Activated naive CD4-positive, alpha-beta T cell treated with anti-CD3 and anti-CD28 coated beads for 36 hours (primary cell): ENCODE measurements around the gene WBP11. TPM values are rescaled to one million over a fixed set of nuclear protein-coding genes. Genes with fewer than 3 reads are reported as not detected.

Experiments
- CTCF ChIA-PET: fragments of 350-600 bp; sonication (Branson Sonifier 250); formaldehyde crosslinking; loops from one replicate; lab custom pipeline; 2021; ENCODE audit warnings: antibody characterized with exemption; lab: Charles Lee
- DNase-seq: peaks from one replicate; pipeline ENCODE4 v3.0.0-alpha.2; 2020
- H3K27ac Mint-ChIP-seq: one replicate; pipeline ENCODE4 v1.8.0; 2021; ENCODE audit warnings: mild to moderate bottlenecking, mixed read lengths
- H3K27me3 Mint-ChIP-seq: one replicate; pipeline ENCODE4 v1.8.0; 2021; ENCODE audit warnings: low read depth, mixed read lengths
- H3K36me3 Mint-ChIP-seq: one replicate; pipeline ENCODE4 v1.8.0; 2021; ENCODE audit warnings: low read depth, mixed read lengths
- H3K4me1 Mint-ChIP-seq: one replicate; pipeline ENCODE4 v1.8.0; 2021; ENCODE audit warnings: low read depth, mixed read lengths
- H3K4me3 Mint-ChIP-seq: one replicate; pipeline ENCODE4 v1.8.0; 2021; ENCODE audit warnings: mild to moderate bottlenecking, moderate library complexity, mixed read lengths
- H3K9me3 Mint-ChIP-seq: one replicate; pipeline ENCODE4 v1.8.0; 2021; ENCODE audit warnings: mixed read lengths
- intact Hi-C: fragments of 100-400 bp; cut with micrococcal nuclease; formaldehyde crosslinking; loops from one replicate; pipeline ENCODE4 v1.15.1; 2023
- total RNA-seq, 2 experiments: library from RNA; stranded (reverse); gene quantifications; one replicate each; pipeline ENCODE4 v1.2.3, GENCODE V29; 2021

Gene WBP11
- total RNA-seq, 2 experiments from 2014 or later, result 105 to 115 TPM

DNA sequence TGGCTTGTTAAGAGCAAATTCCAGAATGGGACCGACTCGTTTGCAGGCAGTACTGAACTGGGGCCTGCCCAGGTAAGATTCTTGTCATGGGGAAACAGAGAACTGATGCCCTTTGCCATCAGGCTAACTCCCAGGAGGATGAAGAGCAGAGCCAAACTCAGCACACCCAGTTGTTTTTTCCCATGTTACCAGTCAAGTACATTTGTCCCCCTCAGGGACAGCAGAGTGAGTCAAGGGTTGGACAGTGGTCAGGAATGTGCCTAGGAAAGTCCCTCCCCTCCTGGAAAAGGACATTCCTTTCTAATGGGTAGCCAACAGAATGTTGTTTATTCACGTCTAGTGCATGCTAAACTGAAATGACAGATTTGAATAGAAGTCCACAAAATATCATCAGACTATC, 38.5 kb upstream of the WBP11 start:
- CTCF ChIA-PET, result no interaction called here
- Mint-ChIP-seq H3K4me3 (no peak overlapping the region), H3K4me1 (peaks cover 9% of the 10 kb centered on the region), H3K27ac (no peak overlapping the region), H3K36me3 (no peaks in the 10 kb centered on the region), H3K27me3 (no peaks in the 10 kb centered on the region), H3K9me3 (no peaks in the 10 kb centered on the region)
- intact Hi-C loops, result loop anchor here (10.0 kb wide), 1 partner anchor 683 kb away; no protein-coding TSS in a partner anchor
- no peak for DNase-seq

DNA sequence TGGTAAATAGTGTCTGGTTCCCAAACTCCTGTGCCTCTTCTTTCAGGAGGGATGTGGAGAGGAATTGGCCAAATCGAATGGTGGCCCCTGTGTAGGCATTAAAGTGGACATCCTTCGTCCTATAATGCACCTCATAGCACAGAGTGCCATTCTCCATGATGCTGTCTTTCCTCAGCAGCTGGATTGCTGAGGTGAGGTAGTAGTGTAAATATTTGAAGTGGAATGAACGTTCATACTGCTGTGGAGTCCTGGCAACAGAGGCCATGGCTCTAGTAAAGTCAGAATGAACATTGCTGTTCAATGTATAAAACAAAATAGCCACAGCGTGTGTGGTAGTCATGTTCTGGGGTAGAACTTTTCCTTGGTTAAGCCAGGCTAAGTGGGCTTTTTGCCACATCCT, 37.3 kb upstream of the WBP11 start:
- CTCF ChIA-PET, result no interaction called here

DNA sequence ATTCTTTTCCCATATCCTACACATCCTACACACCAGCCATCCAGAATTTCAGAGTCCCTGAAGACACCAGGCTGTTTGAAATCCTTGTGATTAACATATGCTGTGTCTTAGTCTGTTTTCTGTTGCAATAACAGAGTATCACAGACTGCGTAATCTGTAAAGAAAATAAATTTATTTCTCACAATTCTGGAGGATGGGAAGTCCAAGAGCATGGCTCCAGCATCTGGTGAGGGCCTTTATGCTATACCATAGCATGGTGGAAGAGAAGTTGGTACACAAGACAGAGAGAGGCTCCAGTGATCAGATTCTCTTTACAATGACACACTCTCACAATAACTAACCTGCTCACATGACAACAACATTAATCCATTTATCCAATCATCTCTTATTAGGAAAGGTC, 36.0 kb upstream of the WBP11 start:
- Mint-ChIP-seq H3K4me3 (no peak overlapping the region), H3K4me1 (no peaks in the 10 kb centered on the region), H3K36me3 (no peaks in the 10 kb centered on the region), H3K27me3 (peaks cover 4% of the 10 kb centered on the region), H3K9me3 (no peaks in the 10 kb centered on the region), H3K27ac (no peak overlapping the region)
- intact Hi-C loops, result no loop called here
- CTCF ChIA-PET, result interaction anchor here (1.4 kb wide), 1 partner anchor 382 kb away, joined by 3 read pairs; the partner anchor contains the start of gene RERG
- no peak for DNase-seq

More for the DNA sequence above, 37.3 kb upstream of the WBP11 start:
- intact Hi-C loops, result loop anchor here (10.0 kb wide), 1 partner anchor 684 kb away; no protein-coding TSS in a partner anchor
- Mint-ChIP-seq H3K4me1 (peaks cover 4% of the 10 kb centered on the region), H3K9me3 (no peaks in the 10 kb centered on the region), H3K27me3 (no peaks in the 10 kb centered on the region), H3K27ac (no peak overlapping the region), H3K4me3 (no peak overlapping the region), H3K36me3 (no peaks in the 10 kb centered on the region)
- no peak for DNase-seq

DNA sequence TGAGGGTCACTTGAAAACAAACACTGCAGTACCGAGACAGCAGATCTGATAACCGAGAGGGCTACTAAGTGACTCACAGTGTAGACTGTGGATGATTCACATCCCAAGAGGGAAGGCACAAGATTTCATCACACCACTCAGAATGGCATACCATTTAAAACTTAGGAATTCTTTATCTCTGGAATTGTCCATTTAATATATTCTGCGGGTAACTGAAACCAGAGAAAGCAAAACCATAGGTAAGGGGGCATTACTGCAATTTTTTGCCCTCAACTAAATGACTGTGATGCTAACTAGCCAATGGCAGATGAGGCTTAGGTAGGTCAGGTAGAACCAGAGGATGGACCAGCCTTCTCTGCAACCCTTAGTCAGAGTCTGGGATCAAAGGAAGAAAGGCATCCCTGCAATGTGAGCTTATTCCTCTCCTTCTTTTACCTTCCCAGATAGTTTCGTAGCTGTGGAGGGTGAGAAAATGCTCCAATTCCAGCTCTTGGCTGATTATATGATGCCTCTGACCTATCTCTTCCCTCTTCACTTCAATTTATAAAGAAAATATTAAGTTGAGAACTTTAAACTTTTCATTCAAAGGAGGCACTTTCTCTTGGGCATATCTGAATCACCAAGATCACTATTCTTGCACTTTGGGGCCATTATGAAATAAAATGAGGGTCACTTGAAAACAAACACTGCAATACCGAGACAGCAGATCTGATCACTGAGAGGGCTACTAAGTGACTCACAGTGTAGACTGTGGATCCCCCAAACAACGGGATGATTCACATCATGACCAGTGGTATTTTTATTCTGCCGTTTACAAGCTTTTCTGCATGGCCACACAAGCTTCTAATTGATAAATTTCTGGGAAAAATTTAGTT, 33.3 kb upstream of the WBP11 start:
- Mint-ChIP-seq H3K4me3 (no peak overlapping the region), H3K9me3 (no peaks in the 10 kb centered on the region), H3K4me1 (no peaks in the 10 kb centered on the region), H3K36me3 (no peaks in the 10 kb centered on the region), H3K27me3 (peaks cover 6% of the 10 kb centered on the region), H3K27ac (no peak overlapping the region)
- CTCF ChIA-PET, result interaction anchor here (0.7 to 1.8 kb wide), 4 partner anchors 9 to 158 kb away, joined by 3 to 4 read pairs (median 3); no protein-coding TSS in a partner anchor
- intact Hi-C loops, result no loop called here
- no peak for DNase-seq

DNA sequence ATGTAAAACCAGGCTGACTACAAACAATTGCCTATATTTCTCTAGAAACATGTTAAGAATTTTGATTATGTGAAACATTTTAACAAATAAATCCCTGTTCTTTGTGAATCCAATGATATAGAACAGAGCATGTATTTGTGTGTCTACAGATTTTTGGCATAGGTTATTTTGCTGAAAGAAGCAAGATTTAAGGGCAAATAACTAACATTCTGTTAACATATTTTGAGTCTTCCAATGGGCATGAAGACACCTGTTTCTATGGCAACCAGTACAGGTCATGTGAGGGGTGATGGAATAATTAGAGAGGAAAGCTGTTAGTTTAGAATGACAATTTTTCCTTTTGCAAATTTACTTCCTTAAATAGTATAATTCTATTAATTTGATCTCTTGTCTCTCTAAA, 31.2 kb upstream of the WBP11 start:
- DNase-seq, result no peak
- CTCF ChIA-PET, result no interaction called here
- Mint-ChIP-seq H3K27me3 (peaks cover 6% of the 10 kb centered on the region), H3K27ac (no peak overlapping the region), H3K4me3 (no peak overlapping the region), H3K9me3 (no peaks in the 10 kb centered on the region), H3K4me1 (no peaks in the 10 kb centered on the region), H3K36me3 (no peaks in the 10 kb centered on the region)
- intact Hi-C loops, result no loop called here

DNA sequence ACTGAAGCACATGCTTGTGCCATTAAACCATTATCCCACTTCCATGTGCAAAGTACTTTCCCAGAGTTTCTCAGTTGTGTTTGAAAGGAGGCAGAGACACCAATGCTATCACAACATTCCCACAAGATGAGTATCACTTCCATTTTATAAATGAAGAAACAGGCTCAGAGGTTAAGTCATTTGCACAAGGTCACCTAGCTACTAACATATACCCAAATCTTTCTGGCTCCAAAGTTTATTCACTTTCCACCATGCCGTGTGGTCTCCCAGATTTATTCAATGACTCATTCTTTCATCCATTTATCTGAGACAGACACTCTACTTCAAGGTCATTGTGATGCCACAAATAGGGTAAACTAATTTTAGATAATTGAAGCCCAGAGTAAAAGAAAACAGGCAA, 30.7 kb upstream of the WBP11 start:
- no peak for DNase-seq
- CTCF ChIA-PET, result no interaction called here
- Mint-ChIP-seq H3K27me3 (peaks cover 6% of the 10 kb centered on the region), H3K4me1 (no peaks in the 10 kb centered on the region), H3K4me3 (no peak overlapping the region), H3K9me3 (no peaks in the 10 kb centered on the region), H3K36me3 (no peaks in the 10 kb centered on the region), H3K27ac (no peak overlapping the region)
- intact Hi-C loops, result no loop called here

DNA sequence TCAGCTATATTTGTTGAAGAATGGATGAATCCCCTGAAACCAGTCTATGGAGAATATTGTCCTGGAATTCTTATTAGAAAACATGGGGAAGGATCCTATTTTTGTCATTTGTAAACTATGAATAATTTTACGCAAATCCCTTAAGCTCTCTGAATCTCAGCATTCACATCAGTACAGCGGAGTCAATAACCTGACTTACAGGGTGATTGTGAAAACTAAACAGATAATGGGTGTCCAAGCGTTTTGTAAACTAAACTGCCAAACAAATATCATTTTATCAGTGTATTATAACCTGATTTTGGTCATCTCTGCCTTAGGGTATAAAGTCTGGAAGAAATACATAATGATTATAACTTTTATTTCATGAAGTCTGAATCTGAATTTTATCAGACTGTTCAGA, 30.1 kb upstream of the WBP11 start:
- DNase-seq, result no peak
- intact Hi-C loops, result no loop called here
- H3K4me1 Mint-ChIP-seq, result no peaks in the 10 kb centered on the region
- no peaks in the 10 kb centered on the region for H3K9me3 Mint-ChIP-seq
- CTCF ChIA-PET, result interaction anchor here (0.8 to 1.2 kb wide), 2 partner anchors 10 to 15 kb away, joined by 3 read pairs; partner anchors contain the start of gene ART4
- no peaks in the 10 kb centered on the region for H3K36me3 Mint-ChIP-seq
- no peak overlapping the region for H3K27ac Mint-ChIP-seq
- H3K4me3 Mint-ChIP-seq, result no peak overlapping the region
- H3K27me3 Mint-ChIP-seq, result peaks cover 6% of the 10 kb centered on the region

DNA sequence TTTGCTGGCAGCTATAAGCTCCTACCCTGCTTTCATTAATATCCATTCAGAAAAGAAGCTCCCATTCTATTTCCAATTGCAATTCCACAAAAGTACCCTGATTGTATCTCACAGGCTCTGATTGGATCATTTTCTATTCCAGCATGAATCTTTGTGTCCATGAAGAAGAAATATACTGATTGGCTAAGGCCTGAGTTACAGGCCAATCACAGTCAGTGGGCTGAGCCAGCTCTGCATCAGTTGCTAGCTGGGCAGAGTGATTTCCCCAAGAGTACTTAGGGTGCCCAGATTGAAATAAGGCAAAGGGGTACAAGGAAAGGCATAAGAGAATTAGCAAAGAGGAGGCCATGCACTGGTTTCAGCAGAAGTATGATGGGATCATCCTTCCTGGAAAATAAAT, 25.6 kb upstream of the WBP11 start:
- CTCF ChIA-PET, result interaction anchor here (0.8 to 2.7 kb wide), 2 partner anchors 9 to 166 kb away, joined by 3 to 8 read pairs; no protein-coding TSS in a partner anchor
- no peak for DNase-seq
- no peak overlapping the region for H3K27ac Mint-ChIP-seq
- H3K4me1 Mint-ChIP-seq, result peaks cover 14% of the 10 kb centered on the region
- intact Hi-C loops, result no loop called here
- no peaks in the 10 kb centered on the region for H3K9me3 Mint-ChIP-seq
- peaks cover under 1% of the 10 kb centered on the region for H3K27me3 Mint-ChIP-seq
- no peak overlapping the region for H3K4me3 Mint-ChIP-seq
- no peaks in the 10 kb centered on the region for H3K36me3 Mint-ChIP-seq

DNA sequence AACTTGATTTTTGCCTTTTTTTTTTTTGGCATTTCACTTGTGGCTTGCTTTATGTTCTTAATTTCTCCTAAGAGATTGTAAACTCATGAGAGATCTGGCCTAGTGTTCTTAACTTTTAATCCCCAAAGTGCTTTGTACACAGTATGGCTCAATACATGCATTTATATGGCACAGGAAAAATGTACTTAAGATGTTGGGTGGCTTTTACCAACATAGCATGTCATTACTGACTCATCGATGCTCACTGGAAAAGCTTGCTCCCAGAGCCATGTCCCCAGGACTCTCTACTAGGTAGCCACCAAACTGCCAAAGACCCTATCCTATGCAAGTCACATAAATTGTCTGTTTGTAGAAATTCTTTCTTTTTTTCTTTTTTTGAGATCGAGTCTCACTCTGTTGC, 23.8 kb upstream of the WBP11 start:
- Mint-ChIP-seq H3K36me3 (no peaks in the 10 kb centered on the region), H3K4me3 (no peak overlapping the region), H3K27me3 (no peaks in the 10 kb centered on the region), H3K27ac (no peak overlapping the region), H3K9me3 (no peaks in the 10 kb centered on the region), H3K4me1 (peaks cover 22% of the 10 kb centered on the region)
- intact Hi-C loops, result no loop called here
- DNase-seq, result no peak
- CTCF ChIA-PET, result interaction anchor here (2.7 kb wide), 1 partner anchor 168 kb away, joined by 8 read pairs; no protein-coding TSS in a partner anchor

DNA sequence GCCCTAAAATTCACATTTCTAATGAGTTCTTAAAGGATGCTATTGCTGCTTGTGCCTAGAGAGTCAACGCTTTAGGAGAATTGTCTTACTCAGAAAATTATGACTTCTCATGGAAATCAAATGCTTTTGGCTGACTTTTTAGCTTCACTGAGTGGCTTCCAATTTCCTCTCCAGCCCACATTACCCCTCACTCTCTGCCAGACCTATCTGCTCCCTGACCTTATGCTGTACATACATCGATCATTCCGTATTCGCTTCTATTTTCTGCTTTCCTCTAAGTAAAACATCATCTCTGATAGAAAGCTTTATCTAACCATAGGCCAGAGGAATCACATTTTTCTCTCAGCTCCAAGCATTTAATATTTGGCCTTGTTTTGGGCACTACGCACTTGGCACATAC, 23.2 kb upstream of the WBP11 start:
- Mint-ChIP-seq H3K4me3 (no peak overlapping the region), H3K36me3 (no peaks in the 10 kb centered on the region), H3K9me3 (no peaks in the 10 kb centered on the region), H3K27me3 (peaks cover 1% of the 10 kb centered on the region), H3K4me1 (peaks cover 22% of the 10 kb centered on the region), H3K27ac (no peak overlapping the region)
- intact Hi-C loops, result no loop called here
- CTCF ChIA-PET, result no interaction called here
- DNase-seq, result no peak

DNA sequence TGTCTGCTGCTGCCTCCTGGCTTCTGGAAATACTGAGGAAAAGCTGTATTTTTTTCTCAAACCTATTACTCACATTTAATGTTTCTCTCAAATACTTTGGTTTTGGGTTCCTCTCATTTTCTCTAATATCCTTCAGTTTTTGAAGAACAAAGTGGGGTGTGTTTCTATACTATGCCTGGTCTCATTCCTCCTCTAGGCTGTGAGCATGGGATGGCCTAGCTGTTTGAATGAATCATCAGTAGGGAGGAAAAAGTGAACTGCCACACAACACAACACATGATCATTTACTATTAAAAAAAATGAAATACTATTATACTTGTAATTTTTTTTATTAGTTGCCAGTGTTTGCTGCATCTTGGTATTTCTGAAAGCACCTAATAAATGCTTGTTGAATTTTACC, 22.0 kb upstream of the WBP11 start:
- no peak for DNase-seq
- H3K9me3 Mint-ChIP-seq, result no peaks in the 10 kb centered on the region
- CTCF ChIA-PET, result interaction anchor here (0.6 to 1.4 kb wide), 6 partner anchors 11 to 170 kb away, joined by 3 to 4 read pairs (median 3); no protein-coding TSS in a partner anchor
- H3K27ac Mint-ChIP-seq, result no peak overlapping the region
- no peak overlapping the region for H3K4me3 Mint-ChIP-seq
- peaks cover 22% of the 10 kb centered on the region for H3K4me1 Mint-ChIP-seq
- peaks cover 1% of the 10 kb centered on the region for H3K27me3 Mint-ChIP-seq
- intact Hi-C loops, result no loop called here
- H3K36me3 Mint-ChIP-seq, result no peaks in the 10 kb centered on the region

DNA sequence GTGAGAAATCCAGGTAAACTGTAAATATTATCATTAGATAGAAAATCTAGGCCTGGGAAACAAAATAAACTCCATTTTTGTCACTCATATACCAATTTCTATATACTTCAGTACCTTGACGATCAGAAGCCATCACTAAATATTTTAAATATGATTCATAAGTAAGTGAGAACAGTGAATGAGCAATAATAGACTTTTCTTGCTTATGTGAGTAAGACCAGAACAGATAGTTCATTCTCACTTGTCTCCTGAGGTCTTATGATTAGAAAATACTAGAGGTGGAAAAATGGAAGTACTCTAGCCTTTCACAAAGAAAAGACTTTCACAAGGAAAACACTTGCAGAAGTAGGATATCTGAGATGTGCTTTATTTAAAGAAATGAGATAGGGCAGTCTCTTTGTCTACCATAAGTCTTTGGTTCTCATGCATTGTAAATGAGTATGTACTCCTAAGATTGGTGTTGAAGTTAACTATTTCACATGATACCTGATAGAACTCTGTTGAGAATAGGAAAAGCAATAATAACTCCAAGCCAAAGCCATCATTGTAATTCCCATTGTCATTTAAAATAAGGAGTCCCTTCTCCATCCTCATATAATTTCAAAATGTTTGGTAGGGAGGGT, 20.8 kb upstream of the WBP11 start:
- intact Hi-C loops, result loop anchor here (1.0 to 5.0 kb wide), 4 partner anchors 21 to 748 kb away; partner anchors contain the start of genes C12orf60 and WBP11
- peaks cover 22% of the 10 kb centered on the region for H3K4me1 Mint-ChIP-seq
- H3K4me3 Mint-ChIP-seq, result no peak overlapping the region
- H3K9me3 Mint-ChIP-seq, result no peaks in the 10 kb centered on the region
- peaks cover 1% of the 10 kb centered on the region for H3K27me3 Mint-ChIP-seq
- no peaks in the 10 kb centered on the region for H3K36me3 Mint-ChIP-seq
- CTCF ChIA-PET, result interaction anchor here (1.3 kb wide), 2 partner anchors 25 to 171 kb away, joined by 3 to 4 read pairs; no protein-coding TSS in a partner anchor
- H3K27ac Mint-ChIP-seq, result no peak overlapping the region
- no peak for DNase-seq
